ENCODE data around the gene DPH5. TPM values are rescaled to one million over a fixed set of nuclear protein-coding genes. Genes with fewer than 3 reads are reported as not detected.

The DPH5 gene
- total RNA-seq, 4 donors from 2014 or later, result 3.0 to 26.4 (median 8.5) TPM

DNA sequence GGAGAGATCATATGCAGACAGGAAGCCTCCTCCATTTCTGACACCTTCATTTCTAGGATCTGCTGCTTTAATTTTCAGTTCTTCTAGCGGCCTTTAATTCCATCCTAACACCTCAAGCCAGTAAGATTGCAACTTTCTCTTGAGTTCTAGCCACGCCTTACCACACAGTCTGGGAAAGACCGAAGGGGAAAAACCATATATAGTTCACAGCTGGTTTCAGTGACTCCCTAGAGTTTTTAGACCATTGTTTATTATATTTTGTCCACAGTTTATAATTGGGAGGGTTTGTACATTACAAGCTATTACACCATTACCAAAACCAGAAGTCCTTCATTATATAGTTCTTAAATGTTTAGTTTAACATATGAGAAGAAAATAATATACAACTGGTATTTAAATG lies 37.5 kb downstream of the DPH5 start:
- TF ChIP-seq POLR2A (IDR thresholded peaks at IDR 0.05) (no peak), CTCF (IDR thresholded peaks at IDR 0.05) (no peak)
- no peak for DNase-seq
- no peaks in the 10 kb centered on the region for H3K36me3 ChIP-seq
- no peak overlapping the region for H3K27ac ChIP-seq
- no peaks in the 10 kb centered on the region for H3K4me1 ChIP-seq
- H3K9me3 ChIP-seq, result no peaks in the 10 kb centered on the region
- no peaks in the 10 kb centered on the region for H3K27me3 ChIP-seq
- no peak overlapping the region for H3K4me3 ChIP-seq

DNA sequence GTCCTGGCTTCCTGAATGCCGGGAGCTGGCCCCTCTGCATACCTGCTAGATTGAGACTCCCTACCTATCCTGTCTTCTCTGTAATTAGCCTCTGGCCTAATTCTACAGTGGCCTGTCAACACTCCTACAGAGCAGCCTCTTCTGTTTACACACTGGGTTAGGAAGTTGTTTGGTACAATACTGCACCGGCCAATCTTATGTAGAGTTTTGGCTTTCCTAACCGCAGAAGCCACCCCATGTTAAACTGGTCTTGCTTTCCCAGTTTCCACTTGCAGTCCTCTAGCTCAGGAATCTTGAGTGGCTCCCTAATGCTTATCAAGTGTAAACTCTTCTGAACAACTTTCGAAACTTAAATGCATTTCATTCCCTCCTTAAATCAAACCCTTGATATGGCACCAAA lies 42.8 kb downstream of the DPH5 start:
- H3K9me3 ChIP-seq, result no peaks in the 10 kb centered on the region
- H3K4me1 ChIP-seq, result no peaks in the 10 kb centered on the region
- H3K27me3 ChIP-seq, result no peaks in the 10 kb centered on the region
- H3K4me3 ChIP-seq, result no peak overlapping the region
- DNase-seq, result no peak
- peaks cover 0 to 6% (median 0%) of the 10 kb centered on the region in 3 donors for H3K36me3 ChIP-seq
- H3K27ac ChIP-seq, result no peak overlapping the region
- TF ChIP-seq CTCF (IDR thresholded peaks at IDR 0.05) (no peak), POLR2A (IDR thresholded peaks at IDR 0.05) (no peak)

DNA sequence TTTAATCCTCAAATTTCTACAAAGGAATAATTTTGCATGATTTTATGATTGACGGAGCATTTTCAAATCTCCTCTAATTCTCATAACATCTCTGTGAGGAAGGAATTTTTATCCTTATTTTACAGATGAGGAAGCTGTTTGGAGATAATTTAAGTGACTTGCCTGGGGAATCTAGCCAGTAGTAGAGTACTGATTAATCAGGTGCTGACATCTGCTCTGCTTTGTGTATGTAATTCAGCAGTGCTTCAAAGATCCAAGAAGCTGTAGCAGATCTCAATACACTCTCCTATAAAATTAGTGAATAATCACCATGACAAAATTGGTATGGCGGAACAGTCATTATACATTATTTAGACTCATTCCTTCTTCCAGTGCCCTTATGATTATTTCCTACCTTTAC lies 46.0 kb downstream of the DPH5 start:
- TF ChIP-seq POLR2A (IDR thresholded peaks at IDR 0.05) (no peak), CTCF (IDR thresholded peaks at IDR 0.05) (no peak)
- DNase-seq, result no peak

DNA sequence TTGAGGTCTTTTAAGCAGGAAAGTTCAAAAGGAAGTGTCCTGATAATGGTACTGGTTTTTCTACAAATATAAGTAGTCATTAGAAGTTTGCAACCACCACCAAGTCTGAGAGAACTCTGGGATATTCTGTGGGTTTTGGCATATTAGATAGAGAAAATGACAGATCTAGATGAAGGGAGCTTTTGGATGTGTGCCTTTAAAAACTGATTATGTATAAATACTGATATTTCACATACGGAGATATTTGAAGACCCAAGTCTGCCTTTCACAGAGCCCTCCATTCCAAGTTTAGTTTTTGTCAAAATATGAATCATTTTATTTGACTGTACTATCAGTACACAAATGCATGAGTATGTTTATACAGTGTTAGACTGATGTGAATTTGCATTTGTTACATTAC lies 48.6 kb downstream of the DPH5 start:
- TF ChIP-seq CTCF (IDR thresholded peaks at IDR 0.05), result no peak
- no peak for TF ChIP-seq POLR2A (IDR thresholded peaks at IDR 0.05)
- Histone ChIP-seq H3K4me1 (no peaks in the 10 kb centered on the region), H3K4me3 (no peak overlapping the region), H3K27ac (no peak overlapping the region), H3K27me3 (no peaks in the 10 kb centered on the region), H3K9me3 (no peaks in the 10 kb centered on the region), H3K36me3 (peaks cover 0 to 30% (median 0%) of the 10 kb centered on the region in 3 donors)
- DNase-seq, result no peak

More for the DNA sequence above, 46.0 kb downstream of the DPH5 start:
- Histone ChIP-seq H3K9me3 (no peaks in the 10 kb centered on the region), H3K4me1 (no peaks in the 10 kb centered on the region), H3K36me3 (peaks cover 0 to 30% (median 0%) of the 10 kb centered on the region in 3 donors), H3K27me3 (no peaks in the 10 kb centered on the region), H3K27ac (no peak overlapping the region), H3K4me3 (no peak overlapping the region)

DNA sequence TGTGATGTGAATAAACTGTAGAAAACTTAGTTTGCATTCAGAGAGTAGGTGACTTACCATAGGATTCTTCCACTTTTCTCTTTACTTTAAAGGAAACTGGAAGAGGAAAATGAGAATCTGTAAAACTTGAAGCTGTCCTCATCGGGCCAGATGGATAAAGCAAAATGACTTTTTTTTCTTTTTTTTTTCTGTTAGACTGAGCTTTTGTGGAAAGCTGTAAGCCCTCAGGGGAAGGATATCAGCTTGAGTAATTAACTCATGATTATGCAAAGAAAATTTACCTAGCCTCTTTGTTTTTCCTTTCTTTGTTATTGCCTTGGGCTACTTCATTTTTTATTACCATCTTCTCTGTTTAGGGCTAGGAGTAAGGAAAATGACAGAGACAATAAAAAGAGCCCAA lies 53.4 kb downstream of the DPH5 start:
- Histone ChIP-seq H3K4me1 (no peaks in the 10 kb centered on the region), H3K9me3 (no peaks in the 10 kb centered on the region), H3K36me3 (peaks cover 0 to 23% (median 0%) of the 10 kb centered on the region in 3 donors), H3K4me3 (no peak overlapping the region), H3K27me3 (no peaks in the 10 kb centered on the region), H3K27ac (no peak overlapping the region)
- no peak for DNase-seq
- TF ChIP-seq CTCF (IDR thresholded peaks at IDR 0.05), result no peak
- no peak for TF ChIP-seq POLR2A (IDR thresholded peaks at IDR 0.05)

DNA sequence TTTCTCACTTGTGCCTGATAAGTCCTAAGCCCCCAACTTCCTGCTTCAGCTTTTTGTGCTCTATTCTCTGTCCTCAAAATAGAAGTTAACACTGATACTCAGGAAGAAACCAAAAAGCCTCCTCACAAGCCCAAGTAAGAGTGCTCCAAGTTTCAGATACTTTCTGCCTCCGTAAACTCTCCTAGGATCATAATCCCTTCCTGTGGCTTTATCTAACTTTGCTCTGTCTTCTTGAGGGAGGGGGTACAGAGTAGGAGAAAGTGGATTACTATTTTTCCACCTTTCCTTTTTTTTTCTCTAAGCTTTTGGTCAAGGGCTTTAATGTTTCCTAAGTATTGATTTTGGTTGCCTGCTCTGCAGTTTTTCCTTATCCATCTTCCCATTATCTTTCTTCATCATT lies 54.6 kb downstream of the DPH5 start:
- no peak for DNase-seq
- TF ChIP-seq CTCF (IDR thresholded peaks at IDR 0.05) (no peak), POLR2A (IDR thresholded peaks at IDR 0.05) (no peak)
- H3K9me3 ChIP-seq, result no peaks in the 10 kb centered on the region
- H3K27me3 ChIP-seq, result no peaks in the 10 kb centered on the region
- H3K36me3 ChIP-seq, result peaks cover 0 to 26% (median 0%) of the 10 kb centered on the region in 3 donors
- no peak overlapping the region for H3K27ac ChIP-seq
- no peak overlapping the region for H3K4me3 ChIP-seq
- H3K4me1 ChIP-seq, result no peaks in the 10 kb centered on the region
